ENCODE results near the gene TFE3. TPM values are rescaled to one million over a fixed set of nuclear protein-coding genes. Genes with fewer than 3 reads are reported as not detected.
"Not testable (repeated sequence)": the region's sequence is repeated elsewhere in the genome, so short reads cannot be mapped to it uniquely, and the experiment has no call there.

The TFE3 gene
- total RNA-seq, 1 donor from 2014 or later = 27.2 TPM

GRCh38 chrX:49002091-49002935, 40.8 kb downstream of the TFE3 start, which contains the start of gene GRIPAP1:
Gene GRIPAP1 (minus strand): TSS chrX:49002264. CDS start chrX:49002229, 35 bp downstream.
- intact Hi-C loops (cut with micrococcal nuclease) = loop anchor here (1.0 to 5.0 kb wide), 3 partner anchors 41 to 85 kb away; partner anchors contain the start of genes PIM2 and TFE3

GRCh38 chrX:49001521-49002090, 41.6 kb downstream of the TFE3 start:
- intact Hi-C loops (cut with micrococcal nuclease) = loop anchor here (1.0 to 5.0 kb wide), 3 partner anchors 42 to 84 kb away; partner anchors contain the start of genes PIM2 and TFE3

- intact Hi-C loops (cut with micrococcal nuclease) = loop anchor here (5.0 kb wide), 1 partner anchor 83 kb away; the partner anchor contains the start of gene PIM2
Observed at GRCh38 chrX:49000636-49001035, 42.5 kb downstream of the TFE3 start.

- intact Hi-C loops (cut with micrococcal nuclease) = no loop called here
Observed at GRCh38 chrX:48999030-48999429, 44.1 kb downstream of the TFE3 start.

GRCh38 chrX:48998391-48998790, 44.8 kb downstream of the TFE3 start:
- intact Hi-C loops (cut with micrococcal nuclease) = no loop called here

GRCh38 chrX:48997865-48998264, 45.3 kb downstream of the TFE3 start:
- intact Hi-C loops (cut with micrococcal nuclease) = no loop called here

- intact Hi-C loops (cut with micrococcal nuclease) = no loop called here
Observed at GRCh38 chrX:48997455-48997854, 45.7 kb downstream of the TFE3 start.

GRCh38 chrX:48996969-48997368, 46.2 kb downstream of the TFE3 start:
- intact Hi-C loops (cut with micrococcal nuclease) = no loop called here

- intact Hi-C loops (cut with micrococcal nuclease) = no loop called here
Observed at GRCh38 chrX:48992341-48992740, 50.8 kb downstream of the TFE3 start.

- intact Hi-C loops (cut with micrococcal nuclease) = no loop called here
Observed at GRCh38 chrX:48989483-48989882, 53.7 kb downstream of the TFE3 start.

- intact Hi-C loops (cut with micrococcal nuclease) = no loop called here
Observed at GRCh38 chrX:48983896-48984295, 59.3 kb downstream of the TFE3 start.

GRCh38 chrX:48983081-48983480, 60.1 kb downstream of the TFE3 start:
- intact Hi-C loops (cut with micrococcal nuclease) = no loop called here

GRCh38 chrX:48981178-48981577, 62.0 kb downstream of the TFE3 start:
- intact Hi-C loops (cut with micrococcal nuclease) = no loop called here

GRCh38 chrX:48980341-48980740, 62.8 kb downstream of the TFE3 start:
- intact Hi-C loops (cut with micrococcal nuclease) = not testable (repeated sequence)

Other genes with a start within 250 kb of the TFE3 start
- 87.1 and 92.1 TPM in 2 replicates for gene HDAC6, start 241.3 kb downstream of the TFE3 start, total RNA-seq
- not detected in 2 replicates for gene ERAS, start 216.8 kb downstream of the TFE3 start, total RNA-seq
- gene PCSK1N, start 207.7 kb downstream of the TFE3 start, total RNA-seq = 0.20 TPM in 1 of 2 replicates, not detected in the other
- 46.3 and 48.2 TPM in 2 replicates for gene TIMM17B, start 145.6 kb downstream of the TFE3 start, total RNA-seq
- gene PQBP1, start 145.4 kb downstream of the TFE3 start, total RNA-seq = 77.5 and 77.9 TPM in 2 replicates
- 17.9 and 18.3 TPM in 2 replicates for gene SLC35A2, start 131.7 kb downstream of the TFE3 start, total RNA-seq
- gene PIM2, start 124.3 kb downstream of the TFE3 start, total RNA-seq = 196 TPM in 2 replicates
- 50.2 and 50.9 TPM in 2 replicates for gene OTUD5, start 85.8 kb downstream of the TFE3 start, total RNA-seq
- gene KCND1, start 71.5 kb downstream of the TFE3 start, total RNA-seq = 3.4 and 4.0 TPM in 2 replicates
- 85.6 and 94.5 TPM in 2 replicates for gene GRIPAP1, start 41.1 kb downstream of the TFE3 start, total RNA-seq
- 7.1 and 8.7 TPM in 2 replicates for gene CCDC120, start 15.6 kb upstream of the TFE3 start, total RNA-seq
- gene PRAF2, start 30.6 kb upstream of the TFE3 start, total RNA-seq = 15.6 and 19.0 TPM in 2 replicates
- 49.0 and 51.4 TPM in 2 replicates for gene WDR45, start 36.5 kb upstream of the TFE3 start, total RNA-seq
- 28.0 and 28.2 TPM in 2 replicates for gene GPKOW, start 80.4 kb upstream of the TFE3 start, total RNA-seq
- 1.8 and 2.3 TPM in 2 replicates for gene MAGIX, start 119.4 kb upstream of the TFE3 start, total RNA-seq
- 143 TPM in 2 replicates for gene PLP2, start 128.5 kb upstream of the TFE3 start, total RNA-seq
- 12.3 and 12.7 TPM in 2 replicates for gene PRICKLE3, start 143.0 kb upstream of the TFE3 start, total RNA-seq
- 0.95 and 1.3 TPM in 2 replicates for gene SYP, start 156.8 kb upstream of the TFE3 start, total RNA-seq
- gene CACNA1F, start 190.0 kb upstream of the TFE3 start, total RNA-seq = 0.14 and 0.36 TPM in 2 replicates
- 29.3 and 30.4 TPM in 2 replicates for gene CCDC22, start 192.1 kb upstream of the TFE3 start, total RNA-seq
- gene FOXP3, start 221.4 kb upstream of the TFE3 start, total RNA-seq = 13.8 and 14.8 TPM in 2 replicates
- 14.8 and 16.1 TPM in 2 replicates for gene PPP1R3F, start 226.4 kb upstream of the TFE3 start, total RNA-seq